ENCODE data around the gene GLB1L.
A peak's percentile ranks its signal among the peaks of the same experiment; 100 is the strongest.

The GLB1L gene

DNA sequence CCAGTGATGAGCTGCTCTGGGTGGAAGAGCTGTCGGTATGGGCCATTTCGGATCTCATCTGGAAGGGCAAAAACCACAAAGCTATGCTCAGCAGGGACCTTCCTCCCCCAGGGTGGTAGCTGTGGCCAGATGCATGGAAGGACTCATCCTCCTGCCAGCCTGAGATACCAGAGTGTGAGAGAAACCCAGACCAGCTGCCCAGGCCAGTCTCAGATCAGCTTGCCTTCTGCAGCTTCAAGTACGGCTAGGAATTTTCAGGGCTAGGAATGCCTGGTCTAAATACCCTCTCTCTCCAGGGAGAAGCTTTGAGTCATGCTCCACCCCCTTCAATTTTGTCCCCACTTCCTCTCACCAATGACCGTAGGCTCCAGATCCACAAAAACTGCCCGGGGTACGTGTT lies 6.4 kb upstream of the GLB1L start:
- in situ Hi-C loops (cut with MboI; ENCODE audit: low sequenced_read_pairs, unreplicated experiment) = no loop called here
- DNase-seq (ENCODE audit: low spot score) = no peak
- TF ChIP-seq, protein P1, sequence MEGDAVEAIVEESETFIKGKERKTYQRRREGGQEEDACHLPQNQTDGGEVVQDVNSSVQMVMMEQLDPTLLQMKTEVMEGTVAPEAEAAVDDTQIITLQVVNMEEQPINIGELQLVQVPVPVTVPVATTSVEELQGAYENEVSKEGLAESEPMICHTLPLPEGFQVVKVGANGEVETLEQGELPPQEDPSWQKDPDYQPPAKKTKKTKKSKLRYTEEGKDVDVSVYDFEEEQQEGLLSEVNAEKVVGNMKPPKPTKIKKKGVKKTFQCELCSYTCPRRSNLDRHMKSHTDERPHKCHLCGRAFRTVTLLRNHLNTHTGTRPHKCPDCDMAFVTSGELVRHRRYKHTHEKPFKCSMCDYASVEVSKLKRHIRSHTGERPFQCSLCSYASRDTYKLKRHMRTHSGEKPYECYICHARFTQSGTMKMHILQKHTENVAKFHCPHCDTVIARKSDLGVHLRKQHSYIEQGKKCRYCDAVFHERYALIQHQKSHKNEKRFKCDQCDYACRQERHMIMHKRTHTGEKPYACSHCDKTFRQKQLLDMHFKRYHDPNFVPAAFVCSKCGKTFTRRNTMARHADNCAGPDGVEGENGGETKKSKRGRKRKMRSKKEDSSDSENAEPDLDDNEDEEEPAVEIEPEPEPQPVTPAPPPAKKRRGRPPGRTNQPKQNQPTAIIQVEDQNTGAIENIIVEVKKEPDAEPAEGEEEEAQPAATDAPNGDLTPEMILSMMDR (IDR thresholded peaks at IDR 0.05; ENCODE audit: borderline replicate concordance, control extremely low read depth, extremely low read depth, insufficient read depth, missing control alignments) = no peak

DNA sequence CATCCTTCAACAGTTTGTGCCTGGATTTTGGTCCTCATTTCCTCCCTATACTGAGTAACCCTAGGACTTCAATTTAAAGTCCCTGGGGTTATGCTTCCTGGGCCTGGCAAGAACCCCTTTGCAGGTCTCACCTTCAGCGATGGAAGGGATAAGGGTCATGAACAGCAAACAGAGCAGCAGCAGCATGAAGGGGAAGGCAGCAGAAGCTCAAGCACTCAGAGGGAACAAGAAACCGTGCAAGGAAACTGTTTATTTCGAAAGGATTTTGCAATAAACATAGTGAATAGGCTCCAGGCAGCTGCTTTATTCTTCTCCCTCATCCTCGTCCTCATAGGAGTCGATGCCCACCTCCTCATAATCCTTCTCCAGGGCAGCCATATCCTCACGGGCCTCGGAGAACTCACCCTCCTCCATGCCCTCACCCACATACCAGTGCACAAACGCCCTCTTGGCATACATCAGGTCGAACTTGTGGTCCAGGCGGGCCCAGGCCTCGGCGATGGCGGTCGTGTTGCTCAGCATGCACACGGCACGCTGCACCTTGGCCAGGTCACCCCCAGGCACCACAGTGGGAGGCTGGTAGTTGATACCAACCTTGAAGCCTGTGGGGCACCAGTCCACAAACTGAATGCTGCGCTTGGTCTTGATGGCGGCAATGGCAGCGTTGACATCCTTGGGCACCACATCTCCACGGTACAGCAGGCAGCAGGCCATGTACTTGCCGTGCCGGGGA lies 5.0 kb upstream of the GLB1L start:
- TF ChIP-seq, protein P1 (IDR thresholded peaks at IDR 0.05; ENCODE audit: borderline replicate concordance, control extremely low read depth, extremely low read depth, insufficient read depth, missing control alignments) = no peak
- in situ Hi-C loops (cut with MboI; ENCODE audit: low sequenced_read_pairs, unreplicated experiment) = no loop called here
- DNase-seq (ENCODE audit: low spot score) = no peak

- DNase-seq (ENCODE audit: low spot score) = peak; percentile 40
- in situ Hi-C loops (cut with MboI; ENCODE audit: low sequenced_read_pairs, unreplicated experiment) = no loop called here
- TF ChIP-seq, protein P1 (IDR thresholded peaks at IDR 0.05; ENCODE audit: borderline replicate concordance, control extremely low read depth, extremely low read depth, insufficient read depth, missing control alignments) = no peak
Measured at GRCh38 chr2:219249203-219249980, 4.1 kb upstream of the GLB1L start.

DNA sequence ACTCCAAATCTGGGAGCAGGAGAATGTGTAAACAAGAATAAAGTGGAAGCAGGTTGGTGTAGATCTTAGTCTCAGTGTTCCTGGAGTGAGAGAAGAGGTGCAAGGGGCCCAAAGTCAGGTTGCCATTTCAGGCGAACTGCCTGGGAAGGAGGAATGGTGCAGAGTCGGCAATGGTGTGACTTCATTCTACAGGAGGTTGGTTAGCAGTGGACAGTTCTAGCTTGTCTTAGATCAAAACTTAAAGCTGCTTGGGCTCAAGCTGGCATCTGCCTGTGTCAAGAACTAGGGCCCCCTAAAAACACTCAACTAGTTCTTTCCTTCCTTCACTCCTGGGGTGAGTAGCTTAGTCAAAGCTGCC lies 3.6 kb upstream of the GLB1L start:
- in situ Hi-C loops (cut with MboI; ENCODE audit: low sequenced_read_pairs, unreplicated experiment) = no loop called here
- TF ChIP-seq, protein P1 (IDR thresholded peaks at IDR 0.05; ENCODE audit: borderline replicate concordance, control extremely low read depth, extremely low read depth, insufficient read depth, missing control alignments) = no peak
- no peak for DNase-seq (ENCODE audit: low spot score)

DNA sequence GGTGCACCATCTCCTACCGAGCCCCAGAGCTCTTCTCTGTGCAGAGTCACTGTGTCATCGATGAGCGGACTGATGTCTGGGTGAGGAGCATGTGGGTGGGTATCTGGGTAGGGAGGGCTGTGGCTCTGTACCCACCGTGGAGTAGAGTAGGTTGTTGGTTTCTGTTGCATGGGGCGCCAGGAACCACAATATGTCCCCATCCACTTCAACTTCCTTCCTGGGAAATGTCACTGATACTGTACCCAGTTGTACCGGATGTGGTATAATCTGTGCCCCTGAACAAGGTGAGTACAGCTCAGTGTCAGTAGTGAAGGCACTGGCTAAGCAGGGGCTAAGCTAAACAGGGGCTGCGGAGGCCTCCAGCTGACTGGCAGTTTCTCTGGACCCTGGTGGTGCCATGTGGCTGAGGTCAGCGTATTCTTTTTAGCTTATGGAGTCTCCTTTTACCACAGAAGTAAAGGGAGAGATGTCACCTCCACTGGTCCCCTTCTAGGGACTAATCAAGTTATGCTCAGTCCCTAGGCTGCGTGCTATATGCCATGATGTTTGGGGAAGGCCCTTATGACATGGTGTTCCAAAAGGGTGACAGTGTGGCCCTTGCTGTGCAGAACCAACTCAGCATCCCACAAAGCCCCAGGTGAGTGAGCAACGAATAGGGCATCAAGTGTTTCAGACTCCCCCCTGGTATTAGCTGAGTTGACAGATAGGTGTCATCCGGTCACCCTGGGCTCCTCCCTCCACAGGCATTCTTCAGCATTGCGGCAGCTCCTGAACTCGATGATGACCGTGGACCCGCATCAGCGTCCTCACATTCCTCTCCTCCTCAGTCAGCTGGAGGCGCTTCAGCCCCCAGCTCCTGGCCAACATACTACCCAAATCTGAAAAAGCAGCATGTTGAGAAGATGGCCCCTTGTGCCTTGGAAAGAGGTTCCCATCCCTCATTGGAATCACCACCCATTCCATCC lies 2.7 kb upstream of the GLB1L start:
- in situ Hi-C loops (cut with MboI; ENCODE audit: low sequenced_read_pairs, unreplicated experiment) = no loop called here
- DNase-seq (ENCODE audit: low spot score) = no peak

More for the DNA sequence above, 2.7 kb upstream of the GLB1L start:
- TF ChIP-seq, protein P1 (IDR thresholded peaks at IDR 0.05; ENCODE audit: borderline replicate concordance, control extremely low read depth, extremely low read depth, insufficient read depth, missing control alignments) = no peak
